ENCODE results near the gene SLC27A4. TPM values are rescaled to one million over a fixed set of nuclear protein-coding genes. Genes with fewer than 3 reads are reported as not detected.

Gene SLC27A4
- total RNA-seq, 1 experiment from 2014 or later: 38.2 TPM

DNA sequence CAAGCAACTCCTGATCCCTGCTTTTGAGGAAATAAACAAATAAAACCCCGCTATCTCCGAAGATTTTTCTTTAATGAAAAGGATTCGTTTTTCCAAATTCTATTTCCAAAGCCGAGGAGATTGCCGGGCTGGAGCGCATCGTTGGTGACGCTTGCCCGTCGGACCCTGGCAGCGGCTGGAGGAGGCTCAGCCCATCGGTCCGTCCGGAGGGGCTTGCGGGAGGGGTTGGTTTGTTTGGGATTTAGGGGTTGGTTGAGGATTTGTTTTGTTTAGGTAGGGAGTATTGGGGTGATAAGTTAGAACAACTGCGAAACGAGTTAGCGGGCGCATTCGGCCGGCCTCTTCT, 51.6 kb downstream of the SLC27A4 start:
- DNase-seq (ENCODE audit: low spot score): no peak

DNA sequence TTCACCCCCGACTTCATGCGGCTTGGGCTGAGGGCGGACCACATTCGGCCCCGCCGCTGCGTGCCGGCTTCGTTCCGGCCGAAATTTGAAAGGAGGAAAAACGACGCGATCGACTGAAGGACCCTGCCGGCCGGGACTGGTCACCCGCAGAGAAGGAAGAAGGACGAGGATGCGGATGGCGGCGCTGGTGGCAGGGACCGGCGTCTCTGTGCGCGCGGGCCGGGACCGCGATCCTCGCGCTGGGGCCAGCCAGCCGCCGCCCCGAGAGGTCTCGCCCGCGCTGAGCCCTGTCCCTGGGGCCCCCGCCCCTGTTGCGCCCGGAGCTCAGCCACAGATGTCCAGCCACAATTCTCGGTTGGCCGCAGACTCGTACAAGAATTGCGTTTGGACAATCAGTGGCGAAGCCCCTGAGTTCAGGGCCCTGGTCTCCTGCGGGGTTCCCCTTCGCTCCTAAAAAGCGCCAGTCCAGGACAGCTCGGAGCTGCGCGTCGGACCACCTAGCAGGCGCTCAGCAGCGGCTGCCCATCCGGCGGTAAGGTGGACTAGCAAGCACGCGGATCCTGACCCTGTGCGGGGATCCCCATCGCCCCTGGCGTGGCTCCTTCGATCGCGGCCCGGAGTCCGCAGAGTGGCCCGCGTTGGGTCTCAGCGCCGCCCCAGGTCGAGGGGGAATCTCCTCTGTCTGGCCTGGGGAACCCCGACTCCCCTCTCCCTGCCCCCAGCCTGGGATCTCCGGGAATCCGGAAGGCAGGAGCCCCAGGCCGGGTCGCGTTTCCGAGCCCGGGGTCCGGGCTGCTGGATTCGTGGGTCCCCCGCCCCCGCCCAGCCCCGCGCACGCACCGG, 52.2 kb downstream of the SLC27A4 start:
- DNase-seq (ENCODE audit: low spot score): no peak

DNA sequence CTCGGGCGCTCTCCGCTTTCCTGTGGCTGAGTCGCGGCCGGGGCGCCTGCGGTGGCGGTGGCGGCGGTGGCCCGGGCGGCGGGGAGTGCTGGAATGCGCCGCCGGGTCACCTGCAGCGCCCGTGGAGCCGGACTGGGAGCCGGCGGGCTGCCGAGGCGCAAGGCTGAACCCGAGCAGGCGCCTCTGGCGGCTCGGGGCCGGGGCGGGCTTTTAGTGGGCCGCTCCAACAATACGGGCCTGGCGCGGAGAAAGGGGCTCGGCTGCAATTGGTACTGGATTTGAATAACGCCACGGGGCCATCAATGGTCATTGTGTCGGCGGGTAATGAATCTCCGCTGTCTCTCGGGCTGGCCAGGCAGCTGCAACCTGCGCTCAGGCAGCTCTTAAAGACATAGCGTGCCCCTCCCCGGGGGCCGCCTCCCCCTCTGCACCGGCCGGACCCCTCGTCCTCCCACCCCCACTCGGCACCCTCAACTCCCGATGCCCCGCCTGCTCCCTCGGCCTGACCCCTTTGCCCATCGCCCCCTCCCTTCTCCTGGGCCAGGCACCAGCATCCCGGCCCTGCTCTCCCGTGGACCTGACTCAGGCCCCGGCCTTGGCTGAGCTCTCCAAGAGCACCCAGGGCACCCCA, 52.9 kb downstream of the SLC27A4 start:
- DNase-seq (ENCODE audit: low spot score): no peak

DNA sequence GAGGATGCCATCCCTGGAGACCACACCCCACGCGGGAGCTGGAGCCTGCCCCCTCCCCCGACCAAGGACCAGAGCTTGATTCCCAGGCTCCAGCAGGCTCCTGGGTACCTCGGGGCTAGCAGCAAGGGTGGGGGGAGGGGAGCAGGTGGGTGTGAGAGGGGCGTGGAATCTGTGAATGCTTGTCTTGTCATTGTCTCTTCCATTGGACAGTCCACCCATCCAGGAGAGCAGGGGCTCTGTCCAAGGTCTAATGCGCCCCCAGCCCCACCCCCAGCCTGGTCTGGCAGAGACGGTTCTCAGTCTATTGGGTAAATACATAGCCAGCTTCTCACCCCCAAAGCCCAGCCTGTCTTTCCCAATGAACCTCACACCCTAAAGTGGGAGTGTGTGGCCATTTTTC, 53.6 kb downstream of the SLC27A4 start:
- DNase-seq (ENCODE audit: low spot score): no peak

DNA sequence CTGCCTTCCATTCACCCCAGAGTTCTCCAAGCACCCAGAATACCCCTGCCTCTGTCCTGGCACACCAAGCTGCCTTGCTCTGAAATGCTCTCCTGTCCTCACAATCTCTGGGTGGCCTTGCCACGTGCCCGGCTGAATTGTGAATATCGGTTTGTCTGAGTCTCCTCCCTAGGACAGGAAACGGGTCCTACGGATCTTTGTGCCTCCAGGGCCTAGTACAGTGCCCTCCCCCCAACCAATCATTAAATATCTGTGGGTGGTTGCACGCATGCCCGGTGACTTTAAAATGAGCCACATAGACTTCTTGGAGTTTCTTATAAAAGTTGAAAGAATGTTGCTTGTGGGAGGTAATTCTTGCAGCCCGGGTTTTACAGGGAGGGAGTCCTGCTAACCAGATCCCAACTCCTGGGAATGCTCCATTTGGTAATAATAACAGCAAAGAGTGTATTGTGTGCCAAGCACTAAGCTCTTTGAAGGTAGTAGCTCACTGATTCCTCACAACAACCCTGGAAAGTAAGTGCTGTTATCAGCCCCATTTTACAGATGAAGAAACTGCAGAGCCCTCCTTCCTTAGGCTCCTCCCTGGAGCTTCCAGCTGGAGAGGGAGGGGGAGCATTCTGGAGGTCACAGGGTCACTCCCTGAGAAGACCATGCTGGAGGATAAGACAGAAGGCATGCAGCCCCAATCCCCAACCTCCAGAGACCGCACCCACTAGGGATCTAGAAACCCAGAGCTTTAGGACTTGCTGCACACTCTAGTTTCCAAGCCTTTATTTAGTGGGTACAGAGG, 54.2 kb downstream of the SLC27A4 start:
- DNase-seq (ENCODE audit: low spot score): no peak

DNA sequence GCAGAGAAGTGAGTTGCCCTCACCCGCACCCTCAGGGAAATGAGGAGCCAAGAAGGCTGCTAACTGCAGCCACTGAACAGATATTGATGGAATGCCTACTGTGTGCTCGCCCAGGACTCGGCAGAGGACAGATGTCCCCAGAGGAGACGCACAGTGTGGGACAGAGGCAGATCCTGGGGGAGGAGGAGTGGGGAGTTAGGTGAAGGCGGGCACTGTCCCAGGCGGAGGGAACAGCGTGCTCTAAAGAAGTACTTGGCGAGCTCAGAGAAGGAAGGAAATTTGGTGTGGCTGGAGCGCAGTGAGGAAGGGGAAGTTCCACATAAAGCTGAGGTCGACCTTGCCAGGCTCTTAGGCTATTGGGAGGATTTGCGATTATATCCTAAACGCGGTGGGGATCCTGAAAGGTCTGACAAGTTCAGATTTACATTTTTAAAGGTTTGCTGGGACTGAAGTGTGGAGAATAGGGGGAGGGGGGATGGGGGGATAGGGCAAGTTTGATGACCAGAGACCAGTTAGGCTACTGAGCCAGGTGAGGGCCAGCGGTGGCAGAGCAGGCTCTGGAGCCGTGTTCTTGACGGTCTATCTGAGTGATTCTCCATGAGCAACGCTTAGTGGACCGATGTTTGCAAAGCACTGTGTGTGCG, 56.8 kb downstream of the SLC27A4 start:
- no peak for DNase-seq (ENCODE audit: low spot score)

DNA sequence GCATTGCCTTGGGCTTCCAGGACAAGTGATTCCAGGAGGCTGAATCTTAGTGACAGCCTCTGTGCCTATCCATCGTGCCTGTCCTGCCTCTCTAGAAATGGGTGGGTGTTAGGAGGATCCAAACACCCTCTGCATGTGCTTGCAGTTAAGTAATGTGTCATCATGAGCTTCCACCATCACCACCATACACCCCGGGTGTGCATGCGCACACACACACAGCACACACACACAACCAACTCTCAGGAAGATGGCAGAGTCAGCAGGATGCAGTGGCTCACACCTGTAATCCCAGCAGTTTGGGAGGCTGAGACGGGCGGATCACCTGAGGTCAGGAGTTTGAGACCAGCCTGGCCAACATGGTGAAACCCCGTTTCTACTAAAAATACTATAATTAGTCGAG, 57.5 kb downstream of the SLC27A4 start:
- DNase-seq (ENCODE audit: low spot score): no peak

DNA sequence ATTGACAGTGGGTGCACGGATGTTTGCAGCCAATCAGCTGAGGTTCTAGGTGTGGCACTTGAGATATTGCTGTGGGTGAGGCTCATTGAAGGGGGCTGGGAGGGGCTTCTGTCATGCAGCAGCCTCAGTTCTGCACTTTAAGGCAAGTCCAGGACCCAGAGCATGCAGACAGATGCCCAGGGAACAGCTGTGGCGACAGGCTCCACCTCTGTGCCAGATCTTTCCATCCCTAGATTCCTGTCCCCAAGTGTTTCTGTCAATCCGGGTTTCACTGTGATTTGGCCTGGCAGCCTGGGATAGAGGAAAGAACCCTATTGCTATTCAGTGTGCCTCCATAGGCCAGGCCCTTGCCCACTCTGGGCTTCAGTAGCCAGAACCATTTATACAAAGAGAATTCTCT, 59.5 kb downstream of the SLC27A4 start:
- no peak for DNase-seq (ENCODE audit: low spot score)

DNA sequence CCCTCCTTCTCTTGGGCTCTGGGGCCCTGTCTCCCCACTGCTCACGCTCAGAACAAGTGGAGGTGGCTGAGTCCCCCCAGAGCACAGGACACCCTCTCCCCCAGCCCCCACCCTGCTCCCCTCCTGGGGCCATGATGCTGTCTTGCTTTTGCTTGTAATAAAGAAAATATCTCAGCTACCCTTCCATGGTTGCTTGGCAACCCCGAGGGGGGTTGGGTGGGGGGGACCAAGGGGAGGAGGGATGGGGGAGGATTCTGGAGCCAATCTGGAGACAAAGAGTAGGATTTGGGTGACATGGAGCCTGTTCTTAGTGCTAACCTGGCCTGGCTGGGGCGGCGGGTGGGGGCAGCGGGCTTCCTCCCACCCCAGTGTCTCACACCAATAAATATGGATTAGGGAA, 64.2 kb downstream of the SLC27A4 start:
- DNase-seq (ENCODE audit: low spot score): no peak

DNA sequence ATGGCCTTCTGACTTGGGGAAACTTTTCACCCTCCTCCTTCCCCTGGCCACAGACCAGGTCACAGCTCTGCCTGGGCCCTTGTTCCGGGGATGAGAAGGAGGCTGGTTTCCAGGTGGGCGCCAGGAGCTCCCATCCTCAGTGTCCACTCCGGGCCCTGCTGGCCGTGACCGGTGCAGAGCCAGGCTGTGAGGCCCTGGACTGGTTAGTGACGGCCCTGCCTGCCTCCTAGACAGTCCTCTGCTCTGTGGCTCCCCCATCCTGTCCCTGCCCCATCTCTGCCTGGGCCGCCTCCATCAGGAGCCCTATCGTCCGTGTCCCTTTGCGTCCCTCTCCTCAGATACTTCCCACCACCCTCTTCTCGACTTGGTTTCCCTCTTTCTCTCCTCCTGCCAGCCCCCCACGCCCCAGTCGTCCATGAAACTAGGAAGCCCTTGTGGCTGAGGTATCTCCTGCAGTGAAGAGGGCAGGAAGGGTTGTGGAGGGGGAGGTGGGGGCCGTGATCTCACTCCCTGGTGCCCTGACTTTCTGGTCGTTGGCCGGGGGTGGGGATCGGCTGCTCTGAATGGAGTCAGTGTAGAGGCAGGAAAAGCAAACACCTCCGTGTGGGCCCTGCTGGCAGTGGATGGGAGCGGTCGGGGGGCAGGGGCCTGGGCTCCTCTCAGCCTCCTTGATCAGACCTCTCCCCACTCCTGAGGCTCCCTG, 64.9 kb downstream of the SLC27A4 start:
- no peak for DNase-seq (ENCODE audit: low spot score)

DNA sequence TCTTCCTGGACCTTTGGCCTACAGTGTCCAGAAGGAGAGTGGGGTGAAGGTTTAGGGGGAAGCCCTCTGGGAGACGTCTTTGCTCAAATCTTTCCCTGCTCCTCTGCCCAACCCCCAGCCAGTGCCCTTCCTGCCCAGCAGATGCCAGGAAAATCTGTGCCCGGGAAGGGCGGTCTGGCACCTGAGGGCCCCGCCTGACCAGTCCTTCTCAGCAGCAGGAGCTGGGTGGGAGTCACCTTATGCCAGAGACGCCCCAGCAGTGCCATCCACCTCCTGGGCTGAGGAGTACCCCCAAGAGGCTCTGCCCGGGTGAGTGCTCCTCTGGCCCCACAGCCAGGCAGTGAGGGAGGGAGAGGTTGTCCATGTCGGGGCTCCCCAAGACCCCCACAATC, 65.4 kb downstream of the SLC27A4 start:
- DNase-seq (ENCODE audit: low spot score): no peak

DNA sequence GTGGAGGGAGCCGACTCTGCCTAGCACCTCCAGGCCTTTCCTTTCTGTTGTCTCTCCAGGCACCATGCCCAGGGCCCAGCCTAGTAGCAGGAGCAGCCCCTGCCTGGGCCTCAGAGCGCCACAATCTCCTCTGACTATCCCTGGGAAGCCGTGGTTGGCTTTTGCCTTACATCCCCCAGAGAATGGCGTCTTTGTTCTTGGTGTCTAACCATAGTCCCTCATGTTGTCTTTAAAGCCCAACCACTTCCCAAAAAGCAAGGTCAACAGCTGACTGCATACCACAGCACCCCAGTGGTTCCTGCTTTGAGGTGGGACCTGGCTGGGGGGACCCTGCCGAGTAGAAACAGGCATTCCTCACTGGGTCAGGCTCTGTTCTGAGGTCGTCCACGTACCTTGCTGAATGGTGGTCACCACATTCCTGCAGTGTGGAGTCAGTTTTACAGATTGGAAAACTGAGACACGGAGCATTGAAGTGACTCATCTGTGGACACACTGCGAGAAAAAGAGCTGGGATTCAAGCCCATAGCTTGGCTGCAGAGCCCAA, 66.6 kb downstream of the SLC27A4 start:
- no peak for DNase-seq (ENCODE audit: low spot score)

DNA sequence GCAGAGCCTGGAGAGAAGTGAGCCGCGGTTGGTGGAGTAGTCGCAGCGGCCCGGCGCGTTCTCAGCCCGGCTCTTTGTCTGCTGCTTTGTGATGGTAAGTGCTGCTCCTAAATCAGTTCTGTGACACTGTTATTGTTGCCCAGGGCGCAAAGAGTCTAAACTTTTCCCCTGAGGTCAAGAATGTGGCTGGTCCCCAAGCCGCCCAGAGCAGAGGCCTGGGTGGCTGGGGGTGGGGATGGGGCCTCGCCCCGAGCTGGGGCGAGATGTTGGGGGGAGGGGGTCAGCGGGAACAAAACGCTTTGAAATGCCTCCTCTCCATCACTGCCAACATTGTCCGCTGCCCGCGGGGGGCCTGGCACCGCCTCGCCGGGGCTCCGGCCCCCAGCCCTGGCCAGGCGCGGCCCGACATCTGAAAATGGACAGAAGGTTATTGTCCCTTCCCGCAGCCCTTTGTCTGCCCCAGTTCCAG, 68.7 kb downstream of the SLC27A4 start:
- DNase-seq (ENCODE audit: low spot score): no peak

DNA sequence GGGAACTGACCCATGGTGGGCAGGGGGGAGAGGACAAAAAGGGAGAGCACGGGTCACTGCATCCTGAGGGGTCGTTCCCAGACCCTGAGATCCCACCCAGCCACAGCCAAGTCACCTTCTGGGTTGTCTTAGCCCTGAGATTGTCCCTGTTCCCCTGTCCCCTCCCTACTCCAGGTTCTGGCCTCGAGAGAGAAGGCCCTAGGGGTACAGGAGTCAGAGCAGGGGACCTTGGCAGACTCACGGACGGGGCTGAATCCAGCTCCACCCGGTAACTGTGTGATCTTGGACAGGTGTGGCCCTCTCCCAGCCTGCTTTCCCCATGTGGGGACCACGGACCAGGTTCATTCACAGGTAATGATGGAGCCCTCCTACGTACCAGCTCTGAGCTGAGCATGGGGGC, 69.1 kb downstream of the SLC27A4 start:
- no peak for DNase-seq (ENCODE audit: low spot score)

DNA sequence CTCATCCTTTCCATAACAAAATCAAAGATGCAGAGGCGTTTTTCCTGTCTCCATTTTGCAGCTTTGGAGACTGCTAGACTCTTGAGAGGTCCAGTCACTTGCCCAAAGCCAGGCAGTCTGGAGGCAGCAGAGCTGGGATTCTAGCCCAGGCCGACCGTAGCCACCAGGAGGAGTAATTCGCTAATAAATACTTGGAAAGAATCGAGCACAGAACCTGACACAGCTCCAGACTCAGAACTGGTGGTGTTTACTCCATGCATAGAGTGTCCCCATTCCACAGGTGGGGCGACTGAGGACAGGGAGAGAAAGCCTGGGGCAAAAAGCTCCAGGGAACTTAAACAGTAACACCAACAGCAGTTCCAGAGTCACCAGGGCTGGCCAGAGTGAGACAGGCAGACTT, 69.7 kb downstream of the SLC27A4 start:
- peak; percentile 41 for DNase-seq (ENCODE audit: low spot score)

Other genes starting within 250 kb of the SLC27A4 start
- gene PTGES2, start 212.8 kb upstream of the SLC27A4 start, total RNA-seq (2014; rRNA removed; shearing (Covaris generic)): 365 and 392 TPM in 2 replicates
- 221 and 241 TPM in 2 replicates for gene LCN2, start 191.1 kb upstream of the SLC27A4 start, total RNA-seq (2014; rRNA removed; shearing (Covaris generic))
- gene BBLN, start 180.3 kb upstream of the SLC27A4 start, total RNA-seq (2014; rRNA removed; shearing (Covaris generic)): 439 and 565 TPM in 2 replicates
- 99.1 and 99.9 TPM in 2 replicates for gene CIZ1, start 149.0 kb upstream of the SLC27A4 start, total RNA-seq (2014; rRNA removed; shearing (Covaris generic))
- gene DNM1, start 137.1 kb upstream of the SLC27A4 start, total RNA-seq (2014; rRNA removed; shearing (Covaris generic)): 83.8 and 87.7 TPM in 2 replicates
- 59.0 and 63.4 TPM in 2 replicates for gene GOLGA2, start 64.5 kb upstream of the SLC27A4 start, total RNA-seq (2014; rRNA removed; shearing (Covaris generic))
- 51.4 and 52.6 TPM in 2 replicates for gene SWI5, start 64.3 kb upstream of the SLC27A4 start, total RNA-seq (2014; rRNA removed; shearing (Covaris generic))
- gene TRUB2, start 18.1 kb upstream of the SLC27A4 start, total RNA-seq (2014; rRNA removed; shearing (Covaris generic)): 66.9 and 69.8 TPM in 2 replicates
- 71.3 and 76.1 TPM in 2 replicates for gene COQ4, start 17.7 kb upstream of the SLC27A4 start, total RNA-seq (2014; rRNA removed; shearing (Covaris generic))
- gene URM1, start 30.8 kb downstream of the SLC27A4 start, total RNA-seq (2014; rRNA removed; shearing (Covaris generic)): 95.2 and 102 TPM in 2 replicates
- 0.25 TPM in 1 of 2 replicates, not detected in the other for gene CERCAM, start 80.3 kb downstream of the SLC27A4 start, total RNA-seq (2014; rRNA removed; shearing (Covaris generic))
- 34.2 and 36.0 TPM in 2 replicates for gene ODF2, start 115.5 kb downstream of the SLC27A4 start, total RNA-seq (2014; rRNA removed; shearing (Covaris generic))
- 28.4 and 33.9 TPM in 2 replicates for gene GLE1, start 164.2 kb downstream of the SLC27A4 start, total RNA-seq (2014; rRNA removed; shearing (Covaris generic))
- 192 and 203 TPM in 2 replicates for gene SPTAN1, start 212.1 kb downstream of the SLC27A4 start, total RNA-seq (2014; rRNA removed; shearing (Covaris generic))

Data from HT-29 (cell line).